Ovary (tissue), 3 donors: ENCODE results near the gene IQCK.

Experiments used
- EP300 ChIP-seq: sonication (generic); formaldehyde crosslinking; IDR thresholded peaks from one replicate; pipeline ENCODE4 v1.6.1; 2017; ENCODE audit warnings: antibody characterized with exemption
- TF ChIP-seq, protein P1 (sequence below), 3 donors: fragments of 450-650 bp in 2 of 3; fragments of 200-600 bp in 1 of 3; IDR thresholded peaks; one replicate each; pipeline versions ENCODE4 v1.5.1 to v1.8.0; 2016 to 2022; ENCODE audit warnings: antibody characterized with exemption in 3 of 3, mild to moderate bottlenecking in 1 of 3
- donor health status: DM: no; HTN: no; CAD: no.

DNA sequence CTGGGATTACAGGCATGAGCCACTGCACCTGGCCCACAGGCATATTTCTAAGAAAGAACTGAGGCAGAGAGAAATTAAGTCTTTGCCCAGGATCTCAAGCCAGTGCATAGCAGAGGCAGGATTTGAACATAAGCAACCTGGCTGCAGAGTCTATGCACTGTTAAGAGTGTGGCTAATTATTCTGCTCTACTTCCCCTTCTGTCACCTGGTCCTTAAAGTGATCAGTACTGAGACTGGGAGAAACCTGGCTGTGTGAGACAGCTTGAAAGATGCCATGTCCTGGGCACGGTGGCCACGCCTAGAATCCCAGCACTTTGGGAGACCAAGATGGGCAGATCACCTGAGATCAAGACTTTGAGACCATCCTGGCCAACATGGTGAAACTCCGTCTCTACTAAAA is 58.1 kb downstream of the IQCK start:
- TF ChIP-seq, protein P1, sequence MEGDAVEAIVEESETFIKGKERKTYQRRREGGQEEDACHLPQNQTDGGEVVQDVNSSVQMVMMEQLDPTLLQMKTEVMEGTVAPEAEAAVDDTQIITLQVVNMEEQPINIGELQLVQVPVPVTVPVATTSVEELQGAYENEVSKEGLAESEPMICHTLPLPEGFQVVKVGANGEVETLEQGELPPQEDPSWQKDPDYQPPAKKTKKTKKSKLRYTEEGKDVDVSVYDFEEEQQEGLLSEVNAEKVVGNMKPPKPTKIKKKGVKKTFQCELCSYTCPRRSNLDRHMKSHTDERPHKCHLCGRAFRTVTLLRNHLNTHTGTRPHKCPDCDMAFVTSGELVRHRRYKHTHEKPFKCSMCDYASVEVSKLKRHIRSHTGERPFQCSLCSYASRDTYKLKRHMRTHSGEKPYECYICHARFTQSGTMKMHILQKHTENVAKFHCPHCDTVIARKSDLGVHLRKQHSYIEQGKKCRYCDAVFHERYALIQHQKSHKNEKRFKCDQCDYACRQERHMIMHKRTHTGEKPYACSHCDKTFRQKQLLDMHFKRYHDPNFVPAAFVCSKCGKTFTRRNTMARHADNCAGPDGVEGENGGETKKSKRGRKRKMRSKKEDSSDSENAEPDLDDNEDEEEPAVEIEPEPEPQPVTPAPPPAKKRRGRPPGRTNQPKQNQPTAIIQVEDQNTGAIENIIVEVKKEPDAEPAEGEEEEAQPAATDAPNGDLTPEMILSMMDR (IDR thresholded peaks at IDR 0.05): no peak
- TF ChIP-seq EP300: no peak
